Epithelial cell of proximal tubule (primary cell): Measurements from ENCODE around the gene WNT3A. TPM values are rescaled to one million over a fixed set of nuclear protein-coding genes. Genes with fewer than 3 reads are reported as not detected.
A peak's percentile ranks its signal among the peaks of the same experiment; 100 is the strongest.

ENCODE experiments used
- DNase-seq: peaks from one replicate; pipeline ENCODE4 v3.0.0-alpha.2; 2011; ENCODE audit warnings: low read depth
- H3K4me3 ChIP-seq: 2 replicates; pipeline ENCODE4 v1.5.1; 2011; ENCODE audit warnings: low read depth, mild to moderate bottlenecking, low read length
- CTCF ChIP-seq: conservative IDR thresholded peaks from 2 replicates; pipeline ENCODE4 v1.5.1; 2012; ENCODE audit warnings: low read depth, mild to moderate bottlenecking, low read length
- total RNA-seq: library from RNA; depleted of rRNA; stranded (reverse); fragments of >200 nt; gene quantifications from 2 replicates; pipeline ENCODE4 v1.2.3, GENCODE V29; 2015

WNT3A gene
- total RNA-seq, 1 donor from 2014 or later: not detected

- H3K4me3 ChIP-seq: no peak overlapping the region
- DNase-seq: no peak
- no peak for TF ChIP-seq CTCF
Measured at GRCh38 chr1:228105996-228106799, 99.4 kb downstream of the WNT3A start.

GRCh38 chr1:228106800-228107054, 99.9 kb downstream of the WNT3A start:
- no peak for DNase-seq
- TF ChIP-seq CTCF: no peak
- no peak overlapping the region for H3K4me3 ChIP-seq

GRCh38 chr1:228107636-228108035, 100.8 kb downstream of the WNT3A start:
- TF ChIP-seq CTCF: no peak
- H3K4me3 ChIP-seq: no peak overlapping the region
- DNase-seq: no peak

- H3K4me3 ChIP-seq: peak overlapping the region; percentile 100
- no peak for DNase-seq
- TF ChIP-seq CTCF: no peak
Measured at GRCh38 chr1:228108055-228108690, 101.4 kb downstream of the WNT3A start.

- H3K4me3 ChIP-seq: peak overlapping the region; percentile 100
- no peak for DNase-seq
- no peak for TF ChIP-seq CTCF
Measured at GRCh38 chr1:228108742-228109072, 101.9 kb downstream of the WNT3A start.

GRCh38 chr1:228109073-228109961, 102.5 kb downstream of the WNT3A start, which contains the start of gene MRPL55:
Gene MRPL55 (minus strand): TSS chr1:228109299. CDS start chr1:228108260, 1,039 bp downstream.
- DNase-seq: no peak
- peak within 1 kb of the TSS; percentile 100 for H3K4me3 ChIP-seq
- TF ChIP-seq CTCF: peak; percentile 5
